Subcutaneous adipose tissue (tissue), 4 donors: ENCODE results near the gene HDDC3. TPM values are rescaled to one million over a fixed set of nuclear protein-coding genes. Genes with fewer than 3 reads are reported as not detected.

Experiments
- CTCF ChIP-seq: fragments of 450-650 bp; IDR thresholded peaks from one replicate; pipeline ENCODE4 v1.5.1; 2016; ENCODE audit warnings: low read depth, mild to moderate bottlenecking, control low read depth, antibody characterized with exemption, moderate library complexity
- total RNA-seq, 4 donors: library from RNA; depleted of rRNA; stranded (reverse); fragments of >200 nt; gene quantifications; one replicate each; pipeline ENCODE4 v1.1.0, GENCODE V29; 2016

Gene HDDC3
- total RNA-seq, 4 donors from 2014 or later: 15.6 to 42.4 (median 17.1) TPM

GRCh38 chr15:90946538-90946937 lies 14.2 kb upstream of the HDDC3 start:
- no peak for TF ChIP-seq CTCF

- no peak for TF ChIP-seq CTCF
Measured at GRCh38 chr15:90945091-90945490, 12.7 kb upstream of the HDDC3 start.

GRCh38 chr15:90942354-90943120 lies 10.2 kb upstream of the HDDC3 start:
- no peak for TF ChIP-seq CTCF

GRCh38 chr15:90941038-90941437 lies 8.7 kb upstream of the HDDC3 start:
- no peak for TF ChIP-seq CTCF

- TF ChIP-seq CTCF: no peak
Measured at GRCh38 chr15:90939756-90940155, 7.4 kb upstream of the HDDC3 start.

GRCh38 chr15:90938261-90938660 lies 5.9 kb upstream of the HDDC3 start:
- no peak for TF ChIP-seq CTCF

GRCh38 chr15:90936823-90937222 lies 4.5 kb upstream of the HDDC3 start:
- TF ChIP-seq CTCF: no peak
